22Rv1 (cell line): Measurements from ENCODE around the gene MSRB3.

Source experiments
- ZFX ChIP-seq: fragments of 450-650 bp; IDR thresholded peaks from 2 replicates; pipeline ENCODE4 v1.6.1; 2017; ENCODE audit warnings: antibody characterized with exemption, borderline replicate concordance
- TF ChIP-seq, protein P1 (sequence below): fragments of 450-650 bp; IDR thresholded peaks from 2 replicates; pipeline ENCODE4 v1.5.1; 2017; ENCODE audit warnings: mild to moderate bottlenecking

DNA sequence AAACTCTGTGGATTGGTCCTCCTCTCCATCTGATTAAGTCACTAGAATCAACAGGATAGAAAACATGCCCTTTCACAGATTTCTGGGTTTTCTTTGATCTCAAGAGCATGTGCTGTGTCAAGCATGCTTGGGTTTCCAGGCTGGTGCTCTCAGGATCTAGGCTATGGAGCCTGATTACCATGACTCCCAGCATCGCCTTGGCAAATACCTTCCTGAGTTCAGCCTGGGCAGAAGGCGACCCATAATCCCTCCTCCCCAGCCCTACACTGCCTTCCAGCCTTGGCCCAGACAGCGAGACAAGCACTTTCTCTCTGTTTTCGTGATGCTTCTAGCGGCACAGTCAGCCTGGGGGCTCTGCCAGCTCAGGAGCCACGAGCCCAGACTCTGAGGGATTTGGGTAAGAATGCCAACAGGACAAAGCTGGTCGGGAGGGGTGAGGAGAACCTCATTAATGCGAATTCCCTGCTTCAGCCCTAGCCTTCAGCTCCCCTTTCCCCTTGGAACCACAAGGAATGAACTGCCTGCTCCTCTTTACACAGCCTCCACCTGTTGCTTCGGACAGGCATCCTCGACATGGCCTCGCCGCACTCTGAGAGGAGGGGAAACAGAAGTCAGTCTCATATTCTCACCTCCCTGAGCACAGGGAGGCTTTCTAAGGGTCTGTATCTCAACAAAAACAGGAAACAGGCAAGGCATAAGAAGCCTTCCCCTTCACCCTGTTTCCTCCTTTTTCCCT is 227.1 kb downstream of the MSRB3 start:
- TF ChIP-seq, protein P1, sequence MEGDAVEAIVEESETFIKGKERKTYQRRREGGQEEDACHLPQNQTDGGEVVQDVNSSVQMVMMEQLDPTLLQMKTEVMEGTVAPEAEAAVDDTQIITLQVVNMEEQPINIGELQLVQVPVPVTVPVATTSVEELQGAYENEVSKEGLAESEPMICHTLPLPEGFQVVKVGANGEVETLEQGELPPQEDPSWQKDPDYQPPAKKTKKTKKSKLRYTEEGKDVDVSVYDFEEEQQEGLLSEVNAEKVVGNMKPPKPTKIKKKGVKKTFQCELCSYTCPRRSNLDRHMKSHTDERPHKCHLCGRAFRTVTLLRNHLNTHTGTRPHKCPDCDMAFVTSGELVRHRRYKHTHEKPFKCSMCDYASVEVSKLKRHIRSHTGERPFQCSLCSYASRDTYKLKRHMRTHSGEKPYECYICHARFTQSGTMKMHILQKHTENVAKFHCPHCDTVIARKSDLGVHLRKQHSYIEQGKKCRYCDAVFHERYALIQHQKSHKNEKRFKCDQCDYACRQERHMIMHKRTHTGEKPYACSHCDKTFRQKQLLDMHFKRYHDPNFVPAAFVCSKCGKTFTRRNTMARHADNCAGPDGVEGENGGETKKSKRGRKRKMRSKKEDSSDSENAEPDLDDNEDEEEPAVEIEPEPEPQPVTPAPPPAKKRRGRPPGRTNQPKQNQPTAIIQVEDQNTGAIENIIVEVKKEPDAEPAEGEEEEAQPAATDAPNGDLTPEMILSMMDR = no peak
- TF ChIP-seq ZFX = no peak
